Tibial nerve (tissue), 4 donors: ENCODE results near the gene RIMS1.

ENCODE experiments used
- CTCF ChIP-seq, 5 experiments: fragments of 200-600 bp in 3 of 5; fragments of 450-650 bp in 2 of 5; sonication (generic) in 3 of 5; IDR thresholded peaks; one replicate each; pipeline ENCODE4 v1.5.1; 2016 to 2019; ENCODE audit warnings: antibody characterized with exemption in 5 of 5, mild to moderate bottlenecking in 3 of 5, moderate library complexity in 2 of 5
- EP300 ChIP-seq, 2 donors: sonication (generic); formaldehyde crosslinking; IDR thresholded peaks; one replicate each; pipeline ENCODE4 v1.6.1; 2017; ENCODE audit warnings: antibody characterized with exemption in 2 of 2, mild to moderate bottlenecking in 1 of 2
- POLR2A ChIP-seq, 2 donors: fragments of 450-650 bp; IDR thresholded peaks; one replicate each; pipeline ENCODE4 v1.6.1; 2017; ENCODE audit warnings: antibody characterized with exemption in 2 of 2, mild to moderate bottlenecking in 2 of 2, moderate library complexity in 2 of 2

GRCh38 chr6:72422171-72422570, 535.8 kb downstream of the RIMS1 start:
- no peak for TF ChIP-seq CTCF (IDR thresholded peaks at IDR 0.05)
- no peak for TF ChIP-seq POLR2A (IDR thresholded peaks at IDR 0.05)
- no peak for TF ChIP-seq EP300 (IDR thresholded peaks at IDR 0.05)
